Stimulated activated naive B cell treated with anti-CD40 and anti-IgM and Interleukin-4, amounts not matched to agents 10 μg/mL and 1 μg/mL and 100 μg/mL, for 72 hours (primary cell): ENCODE data around the gene SLC29A1.

ENCODE experiments used
- ATAC-seq, 2 donors: fragments of 150-1000 bp; cut with Tn5 transposase; replicated peaks; 2 replicates each; pipeline ENCODE4 v1.10.0; 2021; ENCODE audit warnings: moderate library complexity in 1 of 2
- DNase-seq: peaks from one replicate; pipeline ENCODE4 v3.0.0; 2021
- H3K27ac Mint-ChIP-seq: one replicate; pipeline ENCODE4 v1.8.0; 2022; ENCODE audit warnings: mild to moderate bottlenecking, mixed read lengths
- H3K27me3 Mint-ChIP-seq, 2 donors: one replicate each; pipeline ENCODE4 v1.8.0; 2022; ENCODE audit warnings: mixed read lengths in 2 of 2
- H3K36me3 Mint-ChIP-seq, 2 donors: one replicate each; pipeline ENCODE4 v1.8.0; 2022; ENCODE audit warnings: mixed read lengths in 2 of 2, mild to moderate bottlenecking in 1 of 2
- H3K4me1 Mint-ChIP-seq, 2 donors: one replicate each; pipeline ENCODE4 v1.8.0; 2022; ENCODE audit warnings: mixed read lengths in 2 of 2, mild to moderate bottlenecking in 1 of 2
- H3K4me3 Mint-ChIP-seq, 2 donors: one replicate each; pipeline ENCODE4 v1.8.0; 2022; ENCODE audit warnings: mild to moderate bottlenecking in 2 of 2, mixed read lengths in 2 of 2, moderate library complexity in 1 of 2
- H3K9me3 Mint-ChIP-seq, 2 donors: one replicate each; pipeline ENCODE4 v1.8.0; 2022; ENCODE audit warnings: mixed read lengths in 2 of 2, mild to moderate bottlenecking in 1 of 2

Gene SLC29A1

GRCh38 chr6:44202972-44203750 is 20.2 kb upstream of the SLC29A1 start:
- no peak for ATAC-seq
- peaks cover 8 to 18% of the 10 kb centered on the region in 2 donors for H3K27me3 Mint-ChIP-seq
- no peak for DNase-seq
- no peaks in the 10 kb centered on the region for H3K9me3 Mint-ChIP-seq
- H3K27ac Mint-ChIP-seq: no peak overlapping the region
- H3K36me3 Mint-ChIP-seq: no peaks in the 10 kb centered on the region
- no peak overlapping the region for H3K4me3 Mint-ChIP-seq
- peaks cover 0 to 2% of the 10 kb centered on the region in 2 donors for H3K4me1 Mint-ChIP-seq

DNA sequence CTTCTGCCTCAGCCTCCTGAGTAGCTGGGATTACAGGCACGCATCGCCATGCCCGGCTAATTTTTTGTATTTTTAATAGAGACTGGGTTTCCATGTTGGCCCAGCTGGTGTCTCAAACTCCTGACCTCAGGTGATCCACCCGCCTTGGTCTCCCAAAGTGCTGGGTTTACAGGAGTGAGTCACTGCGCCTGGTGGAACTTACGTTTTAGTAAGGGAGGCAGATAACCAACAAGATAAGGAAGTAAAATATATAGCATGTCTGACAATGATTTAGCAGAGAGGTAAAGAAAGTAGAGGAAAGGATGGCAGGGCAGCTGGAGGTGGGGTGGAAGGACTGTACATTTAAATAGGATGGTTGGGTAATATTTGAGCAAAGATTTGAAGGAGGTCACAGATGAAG is 19.4 kb upstream of the SLC29A1 start:
- no peaks in the 10 kb centered on the region for H3K9me3 Mint-ChIP-seq
- no peak overlapping the region for H3K27ac Mint-ChIP-seq
- no peak for DNase-seq
- no peak for ATAC-seq
- H3K4me3 Mint-ChIP-seq: no peak overlapping the region
- H3K27me3 Mint-ChIP-seq: peaks cover 8 to 18% of the 10 kb centered on the region in 2 donors
- H3K4me1 Mint-ChIP-seq: peaks cover 0 to 2% of the 10 kb centered on the region in 2 donors
- H3K36me3 Mint-ChIP-seq: no peaks in the 10 kb centered on the region

GRCh38 chr6:44207966-44208365 is 15.4 kb upstream of the SLC29A1 start:
- no peak for ATAC-seq
- Mint-ChIP-seq H3K4me1 (peaks cover 0 to 2% of the 10 kb centered on the region in 2 donors), H3K36me3 (no peaks in the 10 kb centered on the region), H3K27me3 (peaks cover 3 to 7% of the 10 kb centered on the region in 2 donors), H3K9me3 (no peaks in the 10 kb centered on the region), H3K4me3 (no peak overlapping the region), H3K27ac (no peak overlapping the region)
- no peak for DNase-seq

- DNase-seq: no peak
These were observed 12.1 kb upstream of the SLC29A1 start for GRCh38 chr6:44211284-44211683.

GRCh38 chr6:44214307-44214706 is 9.1 kb upstream of the SLC29A1 start:
- H3K9me3 Mint-ChIP-seq: no peaks in the 10 kb centered on the region
- no peaks in the 10 kb centered on the region for H3K36me3 Mint-ChIP-seq
- no peak overlapping the region for H3K4me3 Mint-ChIP-seq
- peaks cover 9 to 13% of the 10 kb centered on the region in 2 donors for H3K4me1 Mint-ChIP-seq
- H3K27me3 Mint-ChIP-seq: peaks cover 3 to 4% of the 10 kb centered on the region in 2 donors
- H3K27ac Mint-ChIP-seq: no peak overlapping the region
- ATAC-seq (no peak), DNase-seq (no peak)

More at GRCh38 chr6:44211284-44211683, 12.1 kb upstream of the SLC29A1 start:
- Mint-ChIP-seq H3K36me3 (no peaks in the 10 kb centered on the region), H3K9me3 (no peaks in the 10 kb centered on the region), H3K4me1 (peaks cover 0 to 2% of the 10 kb centered on the region in 2 donors), H3K4me3 (no peak overlapping the region), H3K27ac (no peak overlapping the region), H3K27me3 (peaks cover 6 to 8% of the 10 kb centered on the region in 2 donors)
- no peak for ATAC-seq

DNA sequence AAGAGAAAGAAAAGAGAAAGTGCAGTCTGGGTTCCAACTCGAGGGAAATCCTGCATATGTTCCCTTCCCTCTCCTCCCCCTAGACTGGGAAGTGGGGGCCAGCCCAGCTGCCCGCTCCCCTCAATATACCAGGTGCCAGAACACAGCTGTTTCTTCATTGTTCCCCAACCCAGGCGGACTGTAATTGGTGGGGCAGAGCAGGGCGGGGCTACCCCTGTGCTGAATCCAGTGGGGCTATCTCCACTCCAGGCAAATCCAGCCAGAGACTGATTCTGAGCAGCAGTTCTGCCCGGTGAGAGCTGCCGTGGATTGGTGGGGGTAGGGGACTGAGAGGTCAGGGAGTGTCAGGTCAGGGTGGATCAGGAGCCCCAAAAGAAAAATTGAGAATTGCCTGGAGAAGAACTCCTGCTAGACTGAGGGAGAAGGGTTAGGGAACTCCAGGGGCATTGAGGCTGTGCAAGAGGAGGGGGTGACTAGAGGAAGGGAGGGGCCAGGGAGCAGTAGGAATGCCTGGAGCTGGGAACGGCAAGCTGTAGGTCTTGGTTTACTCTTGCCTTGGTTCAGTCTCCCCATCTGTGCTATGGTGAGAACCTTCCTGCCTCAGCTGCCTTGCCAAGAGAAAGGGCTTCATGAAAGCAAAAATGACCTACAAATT is 6.6 kb upstream of the SLC29A1 start, which contains the start of gene MYMX:
TSS of gene MYMX (plus strand) at position 250 of the 655 bp plus-strand sequence. CDS start 546 bp downstream, outside the sequence.
- DNase-seq (no peak), ATAC-seq (no peak)
- Mint-ChIP-seq H3K27me3 (peaks cover 4 to 6% of the 10 kb centered on the region in 2 donors), H3K9me3 (no peaks in the 10 kb centered on the region), H3K27ac (no peak within 1 kb of the TSS), H3K36me3 (no peaks in the 10 kb centered on the region), H3K4me3 (no peak within 1 kb of the TSS), H3K4me1 (peaks cover 17 to 28% of the 10 kb centered on the region in 2 donors)

DNA sequence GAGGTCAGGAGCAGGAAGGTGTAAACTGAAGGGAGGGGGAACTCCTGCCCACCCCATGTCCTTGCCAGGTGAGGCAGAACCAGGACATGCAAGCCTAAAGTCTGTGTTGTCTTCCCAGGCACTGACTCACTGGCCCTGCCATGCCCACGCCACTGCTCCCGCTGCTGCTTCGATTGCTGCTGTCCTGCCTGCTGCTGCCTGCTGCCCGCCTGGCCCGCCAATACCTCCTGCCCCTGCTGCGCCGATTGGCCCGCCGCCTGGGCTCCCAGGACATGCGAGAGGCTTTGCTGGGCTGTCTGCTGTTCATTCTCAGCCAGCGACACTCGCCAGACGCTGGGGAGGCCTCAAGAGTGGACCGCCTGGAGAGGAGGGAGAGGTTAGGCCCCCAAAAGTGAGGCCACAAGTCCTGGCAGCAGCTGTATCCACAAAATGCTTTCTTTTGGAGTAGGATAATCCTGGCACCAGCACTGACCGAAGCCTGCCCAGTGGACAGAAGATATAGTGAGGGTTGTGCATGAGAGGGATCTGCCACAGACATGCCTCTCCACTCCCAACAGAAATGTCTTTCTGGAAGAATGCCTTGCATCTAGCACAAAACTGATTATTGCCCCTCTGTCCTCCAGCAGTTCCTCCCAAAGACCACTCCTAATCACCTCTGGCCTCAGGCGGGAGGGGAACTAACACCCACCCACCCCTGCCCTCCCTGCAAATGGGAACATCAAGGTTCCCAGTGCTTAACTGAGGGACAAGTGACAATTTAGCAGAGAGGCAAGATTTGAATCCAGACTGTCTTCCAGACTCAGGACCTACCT is 5.9 kb upstream of the SLC29A1 start:
- H3K4me1 Mint-ChIP-seq: peaks cover 23 to 35% of the 10 kb centered on the region in 2 donors
- no peak for ATAC-seq
- H3K36me3 Mint-ChIP-seq: no peaks in the 10 kb centered on the region
- no peak overlapping the region for H3K4me3 Mint-ChIP-seq
- H3K27me3 Mint-ChIP-seq: peaks cover 4 to 6% of the 10 kb centered on the region in 2 donors
- no peak for DNase-seq
- no peaks in the 10 kb centered on the region for H3K9me3 Mint-ChIP-seq
- H3K27ac Mint-ChIP-seq: no peak overlapping the region

GRCh38 chr6:44219053-44219814 is 4.2 kb upstream of the SLC29A1 start:
- Mint-ChIP-seq H3K27ac (peak overlapping the region; percentile 67), H3K4me1 (peaks cover 33 to 48% of the 10 kb centered on the region in 2 donors), H3K27me3 (peaks cover under 1 to 6% of the 10 kb centered on the region in 2 donors), H3K36me3 (no peaks in the 10 kb centered on the region), H3K9me3 (no peaks in the 10 kb centered on the region), H3K4me3 (peak overlapping the region; percentile 78 to 82)
- peak; percentile 43 to 44 for ATAC-seq
- DNase-seq: peak; percentile 28

DNA sequence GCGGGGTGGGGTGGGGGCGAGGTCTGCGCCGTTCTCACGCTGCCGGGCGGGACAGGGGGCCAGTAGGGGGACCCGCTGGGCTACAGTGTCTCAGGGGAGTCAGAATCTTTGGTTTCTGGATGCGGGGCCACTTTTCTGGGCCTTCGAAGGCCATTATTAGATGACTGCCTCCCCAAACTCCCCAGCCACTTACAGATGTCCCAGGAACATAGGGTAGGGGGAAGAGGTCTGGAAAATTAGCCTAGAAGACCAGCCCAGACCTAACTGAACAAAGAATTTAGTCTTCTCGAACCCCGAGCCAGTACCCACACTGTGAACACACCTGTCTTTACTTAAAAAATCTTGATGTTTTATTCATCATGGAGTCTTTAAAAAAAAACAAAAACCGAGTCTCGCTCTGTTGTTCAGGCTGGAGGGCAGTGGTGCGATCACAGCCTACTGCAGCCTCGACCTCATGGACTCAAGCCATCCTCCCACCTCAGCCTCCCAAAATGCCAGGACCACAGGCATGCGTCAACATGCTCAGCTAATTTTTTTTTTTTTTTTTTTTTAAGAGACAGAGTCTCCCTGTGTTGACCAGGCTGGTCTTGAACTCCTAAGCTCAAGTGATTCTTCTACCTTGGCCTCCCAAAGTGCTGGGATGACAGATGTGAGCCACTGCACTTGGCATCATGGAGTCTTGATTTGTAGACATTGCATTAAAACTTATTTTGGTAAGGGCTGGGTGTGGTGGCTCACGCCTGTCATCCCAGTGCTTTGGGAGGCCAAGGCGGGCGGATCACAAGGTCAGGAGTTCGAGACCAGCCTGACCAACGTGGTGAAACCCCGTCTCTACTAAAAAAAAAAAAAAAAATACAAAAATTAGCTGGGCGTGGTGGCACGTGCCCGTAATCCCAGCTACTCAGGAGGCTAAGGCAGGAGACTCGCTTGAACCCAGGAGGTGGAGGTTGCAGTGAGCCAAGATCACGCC is 3.3 kb upstream of the SLC29A1 start:
- H3K9me3 Mint-ChIP-seq: no peaks in the 10 kb centered on the region
- H3K27ac Mint-ChIP-seq: peak overlapping the region; percentile 25
- no peaks in the 10 kb centered on the region for H3K36me3 Mint-ChIP-seq
- ATAC-seq (no peak), DNase-seq (no peak)
- peak overlapping the region; percentile 78 to 82 for H3K4me3 Mint-ChIP-seq
- peaks cover 0 to 6% of the 10 kb centered on the region in 2 donors for H3K27me3 Mint-ChIP-seq
- H3K4me1 Mint-ChIP-seq: peaks cover 39 to 56% of the 10 kb centered on the region in 2 donors

DNA sequence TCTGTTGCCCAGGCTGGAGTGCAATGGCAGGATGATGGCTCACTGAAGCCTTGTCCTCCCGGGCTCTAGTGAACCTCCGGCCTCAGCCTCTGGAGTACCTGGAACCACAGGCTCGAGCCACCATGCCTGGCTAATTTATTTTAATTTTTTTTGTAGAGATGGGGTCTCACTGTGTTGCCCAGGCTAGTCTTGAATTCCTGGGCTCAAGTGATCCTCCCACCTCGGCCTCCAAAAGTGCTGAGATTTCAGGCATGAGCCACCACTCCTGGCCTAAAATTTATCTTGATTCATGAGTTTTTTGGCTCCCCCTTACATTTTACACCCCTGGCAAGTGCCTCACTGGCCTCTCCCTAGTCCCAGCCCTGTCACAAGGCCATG is 2.5 kb upstream of the SLC29A1 start:
- H3K4me1 Mint-ChIP-seq: peaks cover 42 to 62% of the 10 kb centered on the region in 2 donors
- no peaks in the 10 kb centered on the region for H3K9me3 Mint-ChIP-seq
- H3K27ac Mint-ChIP-seq: no peak overlapping the region
- ATAC-seq: no peak
- peak overlapping the region in 1 of 2 donors; percentile 7 for H3K4me3 Mint-ChIP-seq
- DNase-seq: no peak
- no peaks in the 10 kb centered on the region for H3K36me3 Mint-ChIP-seq
- H3K27me3 Mint-ChIP-seq: peaks cover 0 to 6% of the 10 kb centered on the region in 2 donors

- Mint-ChIP-seq H3K4me3 (peak overlapping the region in 1 of 2 donors; percentile 7), H3K27me3 (peaks cover 0 to 6% of the 10 kb centered on the region in 2 donors), H3K4me1 (peaks cover 46 to 68% of the 10 kb centered on the region in 2 donors), H3K36me3 (peaks cover 0 to 4% of the 10 kb centered on the region in 2 donors), H3K9me3 (no peaks in the 10 kb centered on the region), H3K27ac (no peak overlapping the region)
- ATAC-seq: peak; percentile 67
- DNase-seq: peak; percentile 59
These were observed 2.0 kb upstream of the SLC29A1 start for GRCh38 chr6:44221291-44221960.

- ATAC-seq (no peak), DNase-seq (no peak)
- peaks cover 0 to 4% of the 10 kb centered on the region in 2 donors for H3K36me3 Mint-ChIP-seq
- no peaks in the 10 kb centered on the region for H3K9me3 Mint-ChIP-seq
- H3K27ac Mint-ChIP-seq: no peak overlapping the region
- peaks cover 0 to 6% of the 10 kb centered on the region in 2 donors for H3K27me3 Mint-ChIP-seq
- H3K4me3 Mint-ChIP-seq: no peak overlapping the region
- H3K4me1 Mint-ChIP-seq: peaks cover 46 to 73% of the 10 kb centered on the region in 2 donors
These were observed 1.4 kb upstream of the SLC29A1 start for GRCh38 chr6:44221961-44222335.
